ENCODE results near the gene TESPA1. TPM values are rescaled to one million over a fixed set of nuclear protein-coding genes. Genes with fewer than 3 reads are reported as not detected.

TESPA1 gene
- total RNA-seq, 8 experiments from 2014 or later = 0.09 to 0.52 (median 0.16) TPM; not detected in 2

DNA sequence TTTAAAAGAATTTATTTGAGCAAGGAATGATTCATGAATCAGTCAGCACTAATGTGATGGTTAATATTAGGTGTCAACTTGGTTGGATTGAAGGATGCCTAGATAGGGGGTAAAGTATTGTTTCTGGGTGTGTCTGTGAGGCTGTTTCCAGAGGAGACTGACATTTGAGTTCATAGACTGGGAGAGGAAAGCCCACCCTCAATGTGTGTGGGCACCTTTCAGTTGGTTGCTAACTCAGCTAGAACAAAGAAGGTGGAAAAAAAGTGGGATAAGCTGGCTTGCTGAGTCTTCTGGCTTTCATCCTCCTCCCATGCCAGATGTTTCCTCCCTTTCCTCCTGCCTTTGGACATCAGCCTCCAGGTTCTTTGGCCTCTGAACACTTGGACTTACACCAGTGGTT, 47.2 kb downstream of the TESPA1 start:
- peaks cover 0 to 11% of the 10 kb centered on the region in 2 donors for H3K4me1 ChIP-seq (replicated peaks in 1 of 2)
- in situ Hi-C loops (cut with MboI; ENCODE audit: low pct_unique_long_range_greater_than_20kb in 2 of 9, low sequenced_read_pairs in 9 of 9, unreplicated experiment in 9 of 9) = loop anchor here in 1 of 9 experiments (10.0 kb wide), 1 partner anchor 73 kb away; no protein-coding TSS in a partner anchor
- no peak for ATAC-seq (replicated peaks in 6 of 8)

DNA sequence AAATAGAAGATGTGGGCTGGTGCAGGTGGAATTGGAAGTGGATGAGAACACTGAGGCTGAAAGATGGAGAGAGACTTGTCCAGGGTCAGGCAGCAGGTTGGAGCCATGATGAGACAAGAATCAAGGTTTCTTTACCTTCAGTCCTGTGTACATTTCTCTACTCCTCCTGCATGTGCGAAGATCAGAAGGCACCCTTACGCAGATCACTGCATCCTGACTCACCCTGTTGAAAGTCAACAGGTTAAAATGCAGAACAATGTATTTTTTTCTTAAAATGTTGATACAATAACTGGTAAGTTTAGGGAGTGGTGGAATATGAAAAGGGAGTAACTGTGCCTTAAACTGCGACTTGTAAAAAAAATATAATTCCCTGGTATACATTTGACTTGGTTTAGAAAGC, 47.8 kb downstream of the TESPA1 start:
- WGBS, 10 experiments = 40 to 100% (median 71%) methylated on average over 1 to 3 of the region's 3 CpGs; no CpG with 5 or more reads in 2 of the 10 experiments
- in situ Hi-C loops (cut with MboI; ENCODE audit: low pct_unique_long_range_greater_than_20kb in 2 of 9, low sequenced_read_pairs in 9 of 9, unreplicated experiment in 9 of 9) = loop anchor here in 1 of 9 experiments (10.0 kb wide), 1 partner anchor 72 kb away; no protein-coding TSS in a partner anchor

More for the DNA sequence above, 47.2 kb downstream of the TESPA1 start:
- H3K4me3 ChIP-seq = no peak overlapping the region
- H3K27ac ChIP-seq = no peak overlapping the region

DNA sequence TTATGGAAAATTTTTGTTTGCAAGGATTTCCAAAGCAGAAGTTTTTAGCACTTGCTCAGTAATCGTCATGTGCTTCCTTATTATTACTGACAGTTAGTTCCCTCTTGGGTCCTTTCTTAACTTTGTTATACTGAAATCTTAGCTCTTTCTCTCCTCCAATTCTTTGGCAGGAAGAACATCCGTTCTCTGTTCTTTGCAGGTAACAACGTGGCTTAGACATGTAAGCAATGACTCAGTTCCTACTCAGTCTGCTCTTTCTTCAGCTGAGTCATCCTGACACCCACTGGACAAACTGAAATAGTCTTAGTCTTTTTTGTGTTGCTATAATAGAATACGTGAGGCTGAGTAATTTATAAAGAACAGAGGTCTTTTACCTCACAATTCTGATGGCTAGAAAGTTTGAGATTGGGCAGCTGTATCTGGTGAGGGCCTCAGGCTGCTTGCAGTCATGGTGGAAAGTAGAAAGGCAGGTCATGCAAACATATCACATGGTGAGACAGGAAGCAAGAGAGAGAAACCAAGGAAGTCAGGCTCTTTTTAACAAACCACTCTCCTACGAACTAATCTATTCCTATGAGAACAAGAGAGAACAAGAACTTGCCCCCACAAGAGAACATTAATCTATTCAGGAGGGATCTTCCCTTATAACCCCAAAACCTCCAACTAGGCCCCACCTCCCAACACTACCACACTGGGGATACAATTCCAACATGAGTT, 49.2 kb downstream of the TESPA1 start:
- Histone ChIP-seq H3K4me3 (no peak overlapping the region), H3K27ac (no peak overlapping the region), H3K4me1 (replicated peaks in 1 of 2) (no peaks in the 10 kb centered on the region)
- in situ Hi-C loops (cut with MboI; ENCODE audit: low pct_unique_long_range_greater_than_20kb in 2 of 9, low sequenced_read_pairs in 9 of 9, unreplicated experiment in 9 of 9) = loop anchor here in 1 of 9 experiments (10.0 kb wide), 1 partner anchor 71 kb away; no protein-coding TSS in a partner anchor
- peak in 4 of 8 experiments; percentile 45 to 92 (median 74) for ATAC-seq (replicated peaks in 6 of 8)
- WGBS, 10 experiments = 0 to 77% (median 50%) methylated on average over 1 to 5 of the region's 5 CpGs

More for the DNA sequence above, 47.8 kb downstream of the TESPA1 start:
- ATAC-seq (replicated peaks in 6 of 8) = no peak
- Histone ChIP-seq H3K27ac (no peak overlapping the region), H3K4me1 (replicated peaks in 1 of 2) (peaks cover 0 to 7% of the 10 kb centered on the region in 2 donors), H3K4me3 (no peak overlapping the region)

DNA sequence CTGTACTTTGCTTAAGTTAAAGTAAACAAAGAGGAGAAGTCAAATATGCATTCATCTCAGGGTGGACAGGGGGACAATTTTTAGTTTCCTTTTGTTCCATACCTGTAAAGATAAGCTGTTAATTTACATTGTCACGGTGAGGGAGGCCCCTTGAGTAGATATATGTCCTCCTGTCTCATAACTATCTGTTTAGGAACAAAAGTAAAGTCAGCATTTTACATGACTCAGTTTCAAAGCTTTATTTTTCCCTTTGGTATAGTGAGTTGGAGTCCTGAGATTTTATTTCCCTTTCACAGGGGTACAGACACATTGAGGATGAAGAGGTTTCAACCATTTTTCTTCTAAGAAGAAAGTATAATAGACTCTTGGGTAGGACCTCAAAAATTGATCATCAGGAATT, 50.1 kb downstream of the TESPA1 start:
- no peak overlapping the region for H3K4me3 ChIP-seq
- H3K27ac ChIP-seq = no peak overlapping the region
- H3K4me1 ChIP-seq (replicated peaks in 1 of 2) = no peaks in the 10 kb centered on the region
- no peak for ATAC-seq (replicated peaks in 6 of 8)
- in situ Hi-C loops (cut with MboI; ENCODE audit: low pct_unique_long_range_greater_than_20kb in 2 of 9, low sequenced_read_pairs in 9 of 9, unreplicated experiment in 9 of 9) = loop anchor here in 1 of 9 experiments (10.0 kb wide), 1 partner anchor 70 kb away; no protein-coding TSS in a partner anchor
- WGBS, 10 experiments = 40 to 81% (median 58%) methylated on average over 1 of the region's 1 CpG; no CpG with 5 or more reads in 4 of the 10 experiments

DNA sequence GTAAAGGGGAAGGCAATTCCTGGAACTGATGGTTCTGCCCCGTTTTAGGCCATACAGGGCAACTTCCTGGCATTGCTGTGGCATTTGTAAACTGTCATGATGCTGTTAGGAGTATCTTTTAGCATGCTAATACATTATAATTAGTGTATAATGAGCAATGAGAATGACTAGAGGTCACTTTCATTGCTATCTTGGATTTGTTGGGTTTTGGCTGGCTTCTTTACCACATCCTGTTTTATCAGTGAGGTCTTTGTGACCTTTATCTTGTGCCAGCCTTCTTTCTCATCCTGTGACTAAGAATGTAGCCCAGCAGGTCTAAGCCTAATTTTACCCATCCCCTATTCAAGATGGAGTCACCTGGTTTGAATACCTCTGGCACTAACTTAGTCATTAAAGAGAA, 51.2 kb downstream of the TESPA1 start:
- 13 to 88% (median 43%) methylated on average over 1 of the region's 1 CpG; no CpG with 5 or more reads in 3 of the 10 experiments for WGBS, 10 experiments
- Histone ChIP-seq H3K4me1 (replicated peaks in 1 of 2) (no peaks in the 10 kb centered on the region), H3K4me3 (no peak overlapping the region), H3K27ac (no peak overlapping the region)
- in situ Hi-C loops (cut with MboI; ENCODE audit: low pct_unique_long_range_greater_than_20kb in 2 of 9, low sequenced_read_pairs in 9 of 9, unreplicated experiment in 9 of 9) = loop anchor here in 1 of 9 experiments (10.0 kb wide), 1 partner anchor 69 kb away; no protein-coding TSS in a partner anchor
- peak in 1 of 8 experiments; percentile 16 for ATAC-seq (replicated peaks in 6 of 8)

DNA sequence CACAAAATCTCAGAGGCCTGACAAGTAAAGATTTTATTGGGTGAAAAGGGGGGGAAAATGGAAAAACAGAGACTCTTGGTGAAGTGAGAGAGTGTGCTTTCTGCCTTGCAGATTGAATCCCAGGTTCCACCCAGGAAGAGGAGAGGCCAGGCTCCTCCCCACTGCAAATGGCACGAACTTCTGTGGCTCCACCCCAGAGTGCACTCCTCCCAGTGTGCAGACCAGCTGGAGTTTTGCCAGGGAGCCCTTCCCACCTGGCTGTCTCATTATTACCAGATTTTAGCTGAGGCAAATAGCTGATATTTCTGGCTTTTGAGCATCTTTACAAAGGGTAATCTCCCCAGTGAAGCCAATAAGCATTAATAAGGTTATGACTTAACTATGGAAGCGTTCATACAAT, 51.9 kb downstream of the TESPA1 start:
- 7 to 100% (median 66%) methylated on average over 1 to 2 of the region's 2 CpGs; no CpG with 5 or more reads in 3 of the 10 experiments for WGBS, 10 experiments
- H3K27ac ChIP-seq = no peak overlapping the region
- H3K4me3 ChIP-seq = no peak overlapping the region
- H3K4me1 ChIP-seq (replicated peaks in 1 of 2) = no peaks in the 10 kb centered on the region
- in situ Hi-C loops (cut with MboI; ENCODE audit: low pct_unique_long_range_greater_than_20kb in 2 of 9, low sequenced_read_pairs in 9 of 9, unreplicated experiment in 9 of 9) = loop anchor here in 1 of 9 experiments (10.0 kb wide), 1 partner anchor 68 kb away; no protein-coding TSS in a partner anchor
- peak in 3 of 8 experiments; percentile 32 to 69 (median 66) for ATAC-seq (replicated peaks in 6 of 8)

DNA sequence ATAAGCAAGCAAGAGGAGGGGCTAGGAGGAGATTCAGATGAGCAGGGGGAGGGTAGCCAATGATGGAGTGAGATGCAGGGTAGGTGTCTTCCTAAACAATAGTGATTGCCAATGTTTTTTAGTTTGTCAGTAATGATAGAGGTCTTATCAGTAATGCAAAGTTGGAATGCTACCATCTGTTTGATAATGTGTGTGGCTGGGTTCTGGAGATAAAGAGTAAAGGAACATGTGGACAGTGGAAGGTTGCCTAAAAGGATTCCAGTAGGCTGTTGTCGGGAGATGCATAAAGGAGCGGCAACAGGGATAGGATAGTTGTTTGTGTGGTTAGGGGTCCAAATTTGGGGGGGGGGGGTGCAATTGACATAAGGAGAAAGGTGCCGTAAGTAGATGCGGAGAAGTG, 52.5 kb downstream of the TESPA1 start:
- in situ Hi-C loops (cut with MboI; ENCODE audit: low pct_unique_long_range_greater_than_20kb in 2 of 9, low sequenced_read_pairs in 9 of 9, unreplicated experiment in 9 of 9) = loop anchor here in 1 of 9 experiments (10.0 kb wide), 1 partner anchor 67 kb away; no protein-coding TSS in a partner anchor
- WGBS, 10 experiments = 80 to 100% (median 100%) methylated on average over 1 to 4 of the region's 4 CpGs; no CpG with 5 or more reads in 3 of the 10 experiments
- ATAC-seq (replicated peaks in 6 of 8) = no peak
- no peak overlapping the region for H3K4me3 ChIP-seq
- H3K27ac ChIP-seq = no peak overlapping the region
- H3K4me1 ChIP-seq (replicated peaks in 1 of 2) = no peaks in the 10 kb centered on the region

DNA sequence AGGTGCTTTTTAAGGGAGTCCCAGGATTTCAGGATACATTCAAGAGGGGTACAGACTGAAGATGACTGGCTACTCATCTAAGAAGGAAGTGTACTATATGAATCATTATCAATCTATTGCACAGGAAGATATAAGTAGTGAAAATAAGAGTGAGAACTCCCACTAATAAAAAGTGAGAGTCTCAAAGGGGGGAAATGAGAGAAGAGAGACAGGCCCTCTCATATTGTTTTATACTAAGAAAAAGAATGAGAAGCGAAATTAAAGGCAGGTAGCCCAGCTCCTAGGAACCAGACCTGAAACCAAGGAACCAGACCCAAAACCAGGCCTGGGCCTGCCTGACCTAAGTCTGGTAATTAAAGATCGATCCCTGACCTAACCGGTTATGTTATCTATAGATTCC, 54.6 kb downstream of the TESPA1 start:
- Histone ChIP-seq H3K27ac (no peak overlapping the region), H3K4me1 (replicated peaks in 1 of 2) (no peaks in the 10 kb centered on the region), H3K4me3 (no peak overlapping the region)
- WGBS, 10 experiments = 0 to 86% (median 20%) methylated on average over 1 to 2 of the region's 3 CpGs; no CpG with 5 or more reads in 3 of the 10 experiments
- ATAC-seq (replicated peaks in 6 of 8) = no peak
- in situ Hi-C loops (cut with MboI; ENCODE audit: low pct_unique_long_range_greater_than_20kb in 2 of 9, low sequenced_read_pairs in 9 of 9, unreplicated experiment in 9 of 9) = loop anchor here in 1 of 9 experiments (10.0 kb wide), 1 partner anchor 65 kb away; no protein-coding TSS in a partner anchor

DNA sequence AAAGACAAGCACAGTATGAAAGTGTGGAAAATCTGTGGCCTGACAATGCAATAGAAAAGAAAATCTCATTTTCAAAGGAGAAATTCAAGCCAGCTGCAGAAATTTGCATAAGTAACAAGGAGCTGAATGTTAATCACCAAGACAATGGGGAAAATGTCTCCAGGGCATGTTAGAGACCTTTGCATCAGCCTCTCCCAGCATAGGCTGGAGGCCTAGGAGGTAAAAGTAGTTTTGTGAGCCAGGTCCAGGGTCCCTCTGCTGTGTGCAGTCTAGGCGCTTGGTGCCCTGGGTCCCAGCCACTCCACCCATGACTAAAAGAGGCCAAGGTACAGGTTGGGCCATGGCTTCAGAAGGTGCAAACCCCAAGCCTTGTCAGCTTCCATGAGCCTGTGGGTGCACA, 58.3 kb downstream of the TESPA1 start:
- ATAC-seq (replicated peaks in 6 of 8) = peak in 3 of 8 experiments; percentile 32 to 64 (median 61)
- Histone ChIP-seq H3K27ac (no peak overlapping the region), H3K4me3 (no peak overlapping the region), H3K4me1 (replicated peaks in 1 of 2) (no peaks in the 10 kb centered on the region)
- in situ Hi-C loops (cut with MboI; ENCODE audit: low pct_unique_long_range_greater_than_20kb in 2 of 9, low sequenced_read_pairs in 9 of 9, unreplicated experiment in 9 of 9) = no loop called here
- 86 to 100% (median 100%) methylated on average over 1 of the region's 1 CpG; no CpG with 5 or more reads in 7 of the 10 experiments for WGBS, 10 experiments

DNA sequence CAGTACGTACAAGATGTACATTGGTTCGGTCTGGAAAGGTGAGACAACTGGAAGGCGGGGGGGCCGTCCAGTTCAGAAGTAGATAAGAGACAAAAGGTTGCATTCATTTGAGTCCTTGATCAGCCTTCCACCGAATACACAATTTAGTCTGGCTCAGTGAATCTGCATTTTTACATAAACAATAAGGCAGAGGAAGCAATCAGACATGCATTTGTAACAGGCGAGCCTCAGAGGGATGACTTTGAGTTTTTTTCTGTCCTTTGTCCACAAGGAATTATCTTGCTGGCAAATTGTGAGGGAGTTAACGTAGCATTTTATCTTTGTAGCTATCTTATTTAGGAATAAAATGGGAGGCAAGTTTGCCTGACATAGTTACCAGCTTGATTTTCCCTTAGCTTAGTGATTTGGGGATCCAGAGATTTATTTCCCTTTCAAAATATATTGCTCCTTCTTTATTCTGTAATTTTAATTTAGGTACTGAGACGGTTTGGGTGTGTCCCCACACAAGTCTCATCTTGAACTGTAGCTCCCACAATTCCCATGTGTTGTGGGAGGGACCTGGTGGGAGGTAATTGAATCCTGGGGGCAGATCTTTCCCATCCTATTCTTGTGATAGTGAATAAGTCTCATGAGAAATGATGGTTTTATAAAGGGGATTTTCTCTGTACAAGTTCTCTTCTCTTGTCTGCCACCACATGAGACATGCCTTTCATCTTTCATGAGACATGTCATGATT, 59.4 kb downstream of the TESPA1 start:
- WGBS, 10 experiments = 5 to 94% (median 53%) methylated on average over 1 to 7 of the region's 8 CpGs; no CpG with 5 or more reads in 1 of the 10 experiments
- no peak overlapping the region for H3K4me3 ChIP-seq
- no peak overlapping the region for H3K27ac ChIP-seq
- no peaks in the 10 kb centered on the region for H3K4me1 ChIP-seq (replicated peaks in 1 of 2)
- in situ Hi-C loops (cut with MboI; ENCODE audit: low pct_unique_long_range_greater_than_20kb in 2 of 9, low sequenced_read_pairs in 9 of 9, unreplicated experiment in 9 of 9) = no loop called here
- peak in 5 of 8 experiments; percentile 37 to 78 (median 45) for ATAC-seq (replicated peaks in 6 of 8)

DNA sequence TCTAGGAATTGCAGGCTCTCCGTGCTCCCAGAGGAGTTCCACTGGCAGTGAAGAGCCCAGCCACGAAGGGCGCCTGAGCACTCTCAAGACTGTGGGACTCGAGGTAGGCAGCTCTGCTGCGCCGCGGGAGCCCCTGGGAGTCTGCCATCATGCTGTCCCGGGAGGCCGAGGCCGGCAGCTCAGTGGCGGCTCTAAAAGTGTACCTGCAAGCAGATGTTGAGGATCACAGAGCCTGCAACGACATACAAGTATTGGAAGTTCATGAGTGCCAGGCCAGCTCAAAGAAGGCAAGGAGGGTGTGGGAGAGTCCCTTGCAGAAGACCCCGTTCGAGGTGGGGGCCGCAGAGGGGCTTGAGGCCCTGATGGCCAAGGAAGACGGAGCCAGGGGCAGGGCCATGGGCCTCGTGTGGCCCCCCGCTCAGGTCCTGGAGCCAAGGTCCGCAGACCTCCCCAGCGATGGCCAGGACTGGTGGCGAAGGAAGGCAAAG, 67.5 kb downstream of the TESPA1 start:
- 42 to 100% (median 83%) methylated on average over 1 to 9 of the region's 21 CpGs for WGBS, 10 experiments
- in situ Hi-C loops (cut with MboI; ENCODE audit: low pct_unique_long_range_greater_than_20kb in 2 of 9, low sequenced_read_pairs in 9 of 9, unreplicated experiment in 9 of 9) = no loop called here
- H3K4me3 ChIP-seq = no peak overlapping the region
- H3K27ac ChIP-seq = no peak overlapping the region
- no peak for ATAC-seq (replicated peaks in 6 of 8)
- H3K4me1 ChIP-seq (replicated peaks in 1 of 2) = no peaks in the 10 kb centered on the region
